GM21576 (cell line): Measurements from ENCODE around the gene MPHOSPH9.

Source experiments
- ATAC-seq: cut with Tn5 transposase; IDR thresholded peaks from one replicate; pipeline ENCODE4 v1.9.1; 2021; ENCODE audit warnings: mild to moderate bottlenecking, moderate library complexity; ENCODE audit not compliant: unreplicated experiment

The MPHOSPH9 gene

DNA sequence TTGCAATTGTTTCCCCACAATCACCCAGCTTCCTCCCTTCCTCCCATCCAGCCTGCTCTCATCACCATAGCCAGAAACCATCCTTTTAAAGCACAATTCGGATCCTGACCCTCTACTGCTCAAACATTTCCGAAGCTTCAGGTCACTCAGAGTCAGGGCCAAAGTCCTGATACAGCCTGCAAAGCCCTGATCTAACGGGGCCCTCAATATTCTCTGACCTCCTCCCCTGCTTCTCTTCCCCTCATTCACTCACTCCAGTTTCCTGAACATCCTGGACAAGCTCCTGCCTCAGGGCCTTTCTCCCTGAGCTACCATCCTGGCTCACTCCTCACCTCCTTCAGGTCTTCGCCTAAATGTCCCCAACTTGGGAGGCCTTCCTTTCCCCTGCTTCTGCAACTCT is 128.1 kb downstream of the MPHOSPH9 start:
- ATAC-seq = no peak
